Smooth muscle cell (in vitro differentiated cells): ENCODE results near the gene ATP5IF1. TPM values are rescaled to one million over a fixed set of nuclear protein-coding genes. Genes with fewer than 3 reads are reported as not detected.

Experiments
- DNase-seq: peaks from one replicate; lab custom pipeline; 2025; ENCODE audit not compliant: unreplicated experiment; lab: John Stamatoyannopoulos, UW
- H2AFZ ChIP-seq: fragments of 200-600 bp; sonication (generic); 2 replicates; pipeline ENCODE4 v1.6.0; 2016; ENCODE audit warnings: antibody characterized with exemption, low read depth, mild to moderate bottlenecking
- H3F3A ChIP-seq: fragments of 200-600 bp; sonication (generic); 2 replicates; pipeline ENCODE4 v1.6.0; 2017; ENCODE audit warnings: antibody characterized with exemption, low read depth
- H3K27ac ChIP-seq: fragments of 200-600 bp; sonication (generic); 2 replicates; pipeline ENCODE4 v1.5.1; 2016; ENCODE audit warnings: low read depth, mild to moderate bottlenecking
- H3K27me3 ChIP-seq: fragments of 200-600 bp; sonication (generic); 2 replicates; pipeline ENCODE4 v1.6.1; 2016; ENCODE audit warnings: low read depth, mild to moderate bottlenecking
- H3K36me3 ChIP-seq: fragments of 200-600 bp; sonication (generic); 2 replicates; pipeline ENCODE4 v1.5.1; 2016; ENCODE audit warnings: low read depth
- H3K4me1 ChIP-seq: fragments of 200-600 bp; sonication (generic); 2 replicates; pipeline ENCODE4 v1.5.1; 2016; ENCODE audit warnings: low read depth
- H3K4me2 ChIP-seq: fragments of 200-600 bp; sonication (generic); 2 replicates; pipeline ENCODE4 v1.6.0; 2016; ENCODE audit warnings: mild to moderate bottlenecking
- H3K4me3 ChIP-seq: fragments of 200-600 bp; sonication (generic); 2 replicates; pipeline ENCODE4 v1.5.1; 2016; ENCODE audit warnings: mild to moderate bottlenecking
- H3K79me2 ChIP-seq: fragments of 200-600 bp; sonication (generic); 2 replicates; pipeline ENCODE4 v1.6.0; 2016; ENCODE audit warnings: low read depth, mild to moderate bottlenecking
- H3K9ac ChIP-seq: fragments of 200-600 bp; sonication (generic); 2 replicates; pipeline ENCODE4 v1.6.0; 2016; ENCODE audit warnings: low read depth
- H3K9me3 ChIP-seq: fragments of 200-600 bp; sonication (generic); replicated peaks from 2 replicates; pipeline ENCODE4 v1.5.1; 2016; ENCODE audit warnings: low read depth
- H4K20me1 ChIP-seq: fragments of 200-600 bp; sonication (generic); 2 replicates; pipeline ENCODE4 v1.6.0; 2016; ENCODE audit warnings: low read depth
- CTCF ChIP-seq: fragments of 200-600 bp; sonication (generic); IDR thresholded peaks from 2 replicates; pipeline ENCODE4 v1.5.1; 2017; ENCODE audit warnings: borderline replicate concordance, mild to moderate bottlenecking, antibody characterized with exemption; ENCODE audit not compliant: insufficient read depth, poor library complexity, severe bottlenecking
- WGBS: methylation state at CpG from one replicate; pipeline ENCODE4 v1.1.7; 2016; ENCODE audit warnings: low lambda C conversion rate; 5-methylcytosine and 5-hydroxymethylcytosine counted together
- polyA plus RNA-seq: library from polyadenylated mRNA; unstranded; fragments of >200 nt; fragmentation: Nextera tagmentation; extraction: Ambion mirVana; gene quantifications from 2 replicates; pipeline ENCODE4 v1.2.1, GENCODE V29; 2016
- total RNA-seq: library from RNA; depleted of rRNA; stranded (reverse); fragments of >200 nt; gene quantifications from 2 replicates; pipeline ENCODE4 v1.2.3, GENCODE V29; 2014

ATP5IF1 gene
- total and polyA plus RNA-seq, 2 experiments from 2014 or later: 460 to 550 TPM

GRCh38 chr1:28280501-28280900, 44.6 kb downstream of the ATP5IF1 start:
- H3K9ac ChIP-seq: no peak overlapping the region
- H4K20me1 ChIP-seq: peaks cover 41% of the 10 kb centered on the region
- peaks cover 5% of the 10 kb centered on the region for H3K79me2 ChIP-seq
- no peak for DNase-seq
- H3K27ac ChIP-seq: no peak overlapping the region
- H3K4me2 ChIP-seq: no peak overlapping the region
- TF ChIP-seq CTCF: no peak
- WGBS: 99% methylated on average over 7 of the region's 8 CpGs
- no peaks in the 10 kb centered on the region for H3K27me3 ChIP-seq
- H3F3A ChIP-seq: peaks cover 5% of the 10 kb centered on the region
- H3K9me3 ChIP-seq: no peaks in the 10 kb centered on the region
- H2AFZ ChIP-seq: no peak overlapping the region
- no peaks in the 10 kb centered on the region for H3K4me1 ChIP-seq
- H3K36me3 ChIP-seq: no peaks in the 10 kb centered on the region
- H3K4me3 ChIP-seq: no peak overlapping the region

- H3K27me3 ChIP-seq: no peaks in the 10 kb centered on the region
- no peak overlapping the region for H3K4me3 ChIP-seq
- H3K9ac ChIP-seq: no peak overlapping the region
- H3K36me3 ChIP-seq: no peaks in the 10 kb centered on the region
- no peaks in the 10 kb centered on the region for H3K9me3 ChIP-seq
- WGBS: 95% methylated on average over 5 of the region's 5 CpGs
- no peak overlapping the region for H2AFZ ChIP-seq
- DNase-seq: no peak
- peaks cover 36% of the 10 kb centered on the region for H4K20me1 ChIP-seq
- H3F3A ChIP-seq: peaks cover 5% of the 10 kb centered on the region
- H3K4me2 ChIP-seq: no peak overlapping the region
- H3K79me2 ChIP-seq: peaks cover 4% of the 10 kb centered on the region
- TF ChIP-seq CTCF: no peak
- H3K4me1 ChIP-seq: no peaks in the 10 kb centered on the region
- H3K27ac ChIP-seq: no peak overlapping the region
Observed at GRCh38 chr1:28280977-28281381, 45.1 kb downstream of the ATP5IF1 start.

GRCh38 chr1:28281608-28282425, 45.9 kb downstream of the ATP5IF1 start:
- Histone ChIP-seq H3K4me2 (no peak overlapping the region), H3K27ac (no peak overlapping the region), H3K4me1 (no peaks in the 10 kb centered on the region), H2AFZ (no peak overlapping the region), H3K9ac (no peak overlapping the region), H4K20me1 (peaks cover 34% of the 10 kb centered on the region), H3K4me3 (no peak overlapping the region), H3K9me3 (no peaks in the 10 kb centered on the region), H3F3A (peaks cover 5% of the 10 kb centered on the region), H3K27me3 (no peaks in the 10 kb centered on the region), H3K79me2 (no peaks in the 10 kb centered on the region), H3K36me3 (no peaks in the 10 kb centered on the region)
- no peak for DNase-seq
- no peak for TF ChIP-seq CTCF
- WGBS: 97% methylated on average over 14 of the region's 14 CpGs
